ENCODE results near the gene DIABLO. TPM values are rescaled to one million over a fixed set of nuclear protein-coding genes. Genes with fewer than 3 reads are reported as not detected.
A peak's percentile ranks its signal among the peaks of the same experiment; 100 is the strongest.

Gene DIABLO
- total and polyA plus RNA-seq, 3 experiments from 2014 or later = 63.4 to 71.8 (median 64.2) TPM

GRCh38 chr12:122215771-122216170, 10.1 kb downstream of the DIABLO start:
- H3K36me3 Mint-ChIP-seq = peaks cover 4 to 83% (median 11%) of the 10 kb centered on the region in 3 donors
- no peaks in the 10 kb centered on the region for H3K27me3 Mint-ChIP-seq
- H3K27me3 ChIP-seq (ENCODE audit: insufficient read depth, low read length, poor library complexity, severe bottlenecking) = no peaks in the 10 kb centered on the region
- H3K4me3 Mint-ChIP-seq = no peak overlapping the region
- H3K36me3 ChIP-seq (ENCODE audit: insufficient read depth, low read length) = peaks cover 61% of the 10 kb centered on the region
- H3K27ac Mint-ChIP-seq = no peak overlapping the region
- H3K4me3 ChIP-seq (ENCODE audit: low read length) = no peak overlapping the region
- no peak for DNase-seq
- H3K27ac ChIP-seq (ENCODE audit: low read depth, low read length) = no peak overlapping the region
- no peaks in the 10 kb centered on the region for H3K9me3 Mint-ChIP-seq
- ChIA-PET POLR2A (interaction anchor here (0.6 to 1.4 kb wide), 3 partner anchors 10 to 29 kb away, joined by 3 to 4 read pairs (median 3); partner anchors contain the start of gene DIABLO), CTCF (interaction anchor here (1.1 to 1.3 kb wide), 2 partner anchors 51 kb away, joined by 3 to 4 read pairs; no protein-coding TSS in a partner anchor)
- no peaks in the 10 kb centered on the region for H3K4me1 ChIP-seq (ENCODE audit: insufficient read depth, low read length)
- peaks cover 3 to 11% (median 8%) of the 10 kb centered on the region in 3 donors for H3K4me1 Mint-ChIP-seq
- no peaks in the 10 kb centered on the region for H3K9me3 ChIP-seq (ENCODE audit: low read length)

- Mint-ChIP-seq H3K4me1 (peaks cover 4 to 16% (median 6%) of the 10 kb centered on the region in 3 donors), H3K36me3 (peaks cover 5 to 52% (median 17%) of the 10 kb centered on the region in 3 donors), H3K27ac (no peak overlapping the region), H3K4me3 (peak overlapping the region in 2 of 7 donors; percentile 4 to 40), H3K9me3 (no peaks in the 10 kb centered on the region), H3K27me3 (no peaks in the 10 kb centered on the region)
- ChIA-PET CTCF (interaction anchor here (1.1 to 1.6 kb wide), 3 partner anchors 18 to 59 kb away, joined by 3 read pairs; partner anchors contain the start of gene DIABLO), POLR2A (interaction anchor here (2.0 kb wide), 1 partner anchor 17 kb away, joined by 6 read pairs; the partner anchor contains the start of gene DIABLO)
- H3K36me3 ChIP-seq (ENCODE audit: insufficient read depth, low read length) = peaks cover 26% of the 10 kb centered on the region
- H3K9me3 ChIP-seq (ENCODE audit: low read length) = no peaks in the 10 kb centered on the region
- DNase-seq = no peak
- no peak overlapping the region for H3K27ac ChIP-seq (ENCODE audit: low read depth, low read length)
- H3K27me3 ChIP-seq (ENCODE audit: insufficient read depth, low read length, poor library complexity, severe bottlenecking) = no peaks in the 10 kb centered on the region
- no peaks in the 10 kb centered on the region for H3K4me1 ChIP-seq (ENCODE audit: insufficient read depth, low read length)
- H3K4me3 ChIP-seq (ENCODE audit: low read length) = no peak overlapping the region
These were observed 17.6 kb downstream of the DIABLO start for GRCh38 chr12:122208073-122208820.

- H3K36me3 Mint-ChIP-seq = peaks cover 5 to 45% (median 17%) of the 10 kb centered on the region in 3 donors
- H3K9me3 Mint-ChIP-seq = no peaks in the 10 kb centered on the region
- H3K4me1 Mint-ChIP-seq = peaks cover 6 to 24% (median 15%) of the 10 kb centered on the region in 3 donors
- H3K27me3 Mint-ChIP-seq = no peaks in the 10 kb centered on the region
- Histone ChIP-seq H3K4me3 (ENCODE audit: low read length) (no peak overlapping the region), H3K27me3 (ENCODE audit: insufficient read depth, low read length, poor library complexity, severe bottlenecking) (no peaks in the 10 kb centered on the region), H3K27ac (ENCODE audit: low read depth, low read length) (no peak overlapping the region), H3K4me1 (ENCODE audit: insufficient read depth, low read length) (peaks cover 7% of the 10 kb centered on the region), H3K9me3 (ENCODE audit: low read length) (no peaks in the 10 kb centered on the region), H3K36me3 (ENCODE audit: insufficient read depth, low read length) (peaks cover 17% of the 10 kb centered on the region)
- CTCF ChIA-PET = interaction anchor here (1.1 to 1.6 kb wide), 2 partner anchors 19 to 60 kb away, joined by 3 read pairs; partner anchors contain the start of gene DIABLO
- H3K27ac Mint-ChIP-seq = peak overlapping the region in 1 of 8 donors; percentile 19
- DNase-seq = no peak
- POLR2A ChIA-PET = interaction anchor here (0.8 kb wide), 1 partner anchor 18 kb away, joined by 3 read pairs; the partner anchor contains the start of gene DIABLO
- no peak overlapping the region for H3K4me3 Mint-ChIP-seq
These were observed 18.5 kb downstream of the DIABLO start for GRCh38 chr12:122207391-122207790.

- peak overlapping the region in 1 of 8 donors; percentile 45 for H3K27ac Mint-ChIP-seq
- DNase-seq = no peak
- no peaks in the 10 kb centered on the region for H3K27me3 ChIP-seq (ENCODE audit: insufficient read depth, low read length, poor library complexity, severe bottlenecking)
- peaks cover 13% of the 10 kb centered on the region for H3K36me3 ChIP-seq (ENCODE audit: insufficient read depth, low read length)
- H3K27me3 Mint-ChIP-seq = no peaks in the 10 kb centered on the region
- no peak overlapping the region for H3K27ac ChIP-seq (ENCODE audit: low read depth, low read length)
- peaks cover 6 to 25% (median 16%) of the 10 kb centered on the region in 3 donors for H3K4me1 Mint-ChIP-seq
- no peak overlapping the region for H3K4me3 Mint-ChIP-seq
- ChIA-PET POLR2A (interaction anchor here (0.8 kb wide), 1 partner anchor 19 kb away, joined by 3 read pairs; the partner anchor contains the start of gene DIABLO), CTCF (no interaction called here)
- peaks cover 7% of the 10 kb centered on the region for H3K4me1 ChIP-seq (ENCODE audit: insufficient read depth, low read length)
- peaks cover 5 to 40% (median 15%) of the 10 kb centered on the region in 3 donors for H3K36me3 Mint-ChIP-seq
- H3K9me3 Mint-ChIP-seq = no peaks in the 10 kb centered on the region
- no peak overlapping the region for H3K4me3 ChIP-seq (ENCODE audit: low read length)
- H3K9me3 ChIP-seq (ENCODE audit: low read length) = no peaks in the 10 kb centered on the region
These were observed 18.9 kb downstream of the DIABLO start for GRCh38 chr12:122206976-122207375.

- Mint-ChIP-seq H3K4me1 (peaks cover 6 to 25% (median 16%) of the 10 kb centered on the region in 3 donors), H3K27me3 (peaks cover 0 to 1% of the 10 kb centered on the region in 2 donors), H3K4me3 (peak overlapping the region in 1 of 7 donors; percentile 45), H3K27ac (peak overlapping the region in 2 of 8 donors; percentile 45 to 47), H3K36me3 (peaks cover 5 to 34% (median 15%) of the 10 kb centered on the region in 3 donors), H3K9me3 (no peaks in the 10 kb centered on the region)
- Histone ChIP-seq H3K9me3 (ENCODE audit: low read length) (no peaks in the 10 kb centered on the region), H3K27me3 (ENCODE audit: insufficient read depth, low read length, poor library complexity, severe bottlenecking) (no peaks in the 10 kb centered on the region), H3K4me1 (ENCODE audit: insufficient read depth, low read length) (peaks cover 7% of the 10 kb centered on the region), H3K4me3 (ENCODE audit: low read length) (no peak overlapping the region), H3K27ac (ENCODE audit: low read depth, low read length) (no peak overlapping the region), H3K36me3 (ENCODE audit: insufficient read depth, low read length) (peaks cover 12% of the 10 kb centered on the region)
- no peak for DNase-seq
- ChIA-PET CTCF (interaction anchor here (0.6 kb wide), 1 partner anchor 293 kb away, joined by 3 read pairs; no protein-coding TSS in a partner anchor), POLR2A (interaction anchor here (1.0 kb wide), 2 partner anchors 10 to 60 kb away, joined by 4 read pairs; partner anchors contain the start of gene VPS33A)
These were observed 19.6 kb downstream of the DIABLO start for GRCh38 chr12:122206111-122206881.

GRCh38 chr12:122205053-122205925, 20.6 kb downstream of the DIABLO start:
- ChIA-PET POLR2A (interaction anchor here (1.0 kb wide), 2 partner anchors 11 to 61 kb away, joined by 4 read pairs; partner anchors contain the start of gene VPS33A), CTCF (interaction anchor here (0.8 kb wide), 1 partner anchor 287 kb away, joined by 4 read pairs; the partner anchor contains the start of gene CFAP251)
- Mint-ChIP-seq H3K4me1 (peaks cover 6 to 25% (median 16%) of the 10 kb centered on the region in 3 donors), H3K4me3 (peak overlapping the region; percentile 69 to 92 (median 87)), H3K27ac (peak overlapping the region in 4 of 8 donors; percentile 37 to 78 (median 42)), H3K36me3 (peaks cover 5 to 28% (median 15%) of the 10 kb centered on the region in 3 donors), H3K27me3 (peaks cover 0 to 1% of the 10 kb centered on the region in 2 donors), H3K9me3 (no peaks in the 10 kb centered on the region)
- H3K27me3 ChIP-seq (ENCODE audit: insufficient read depth, low read length, poor library complexity, severe bottlenecking) = no peaks in the 10 kb centered on the region
- H3K36me3 ChIP-seq (ENCODE audit: insufficient read depth, low read length) = peaks cover 12% of the 10 kb centered on the region
- no peak for DNase-seq
- no peak overlapping the region for H3K27ac ChIP-seq (ENCODE audit: low read depth, low read length)
- H3K4me3 ChIP-seq (ENCODE audit: low read length) = no peak overlapping the region
- no peaks in the 10 kb centered on the region for H3K9me3 ChIP-seq (ENCODE audit: low read length)
- peaks cover 7% of the 10 kb centered on the region for H3K4me1 ChIP-seq (ENCODE audit: insufficient read depth, low read length)

Measured in CD8-positive, alpha-beta memory T cell (primary cell).